Uterus (tissue), 2 donors: ENCODE measurements around the gene ZNF830.

Experiments used
- CTCF ChIP-seq, 4 experiments: fragments of 200-600 bp in 2 of 4; fragments of 450-650 bp in 2 of 4; sonication (generic) in 2 of 4; IDR thresholded peaks; one replicate each; pipeline ENCODE4 v1.5.1; 2016 to 2019; ENCODE audit warnings: antibody characterized with exemption in 4 of 4, mild to moderate bottlenecking in 2 of 4, moderate library complexity in 1 of 4
- POLR2A ChIP-seq, 2 donors: fragments of 450-650 bp; IDR thresholded peaks; one replicate each; pipeline ENCODE4 v1.6.1; 2016; ENCODE audit warnings: antibody characterized with exemption in 2 of 2, mild to moderate bottlenecking in 1 of 2, moderate library complexity in 1 of 2

DNA sequence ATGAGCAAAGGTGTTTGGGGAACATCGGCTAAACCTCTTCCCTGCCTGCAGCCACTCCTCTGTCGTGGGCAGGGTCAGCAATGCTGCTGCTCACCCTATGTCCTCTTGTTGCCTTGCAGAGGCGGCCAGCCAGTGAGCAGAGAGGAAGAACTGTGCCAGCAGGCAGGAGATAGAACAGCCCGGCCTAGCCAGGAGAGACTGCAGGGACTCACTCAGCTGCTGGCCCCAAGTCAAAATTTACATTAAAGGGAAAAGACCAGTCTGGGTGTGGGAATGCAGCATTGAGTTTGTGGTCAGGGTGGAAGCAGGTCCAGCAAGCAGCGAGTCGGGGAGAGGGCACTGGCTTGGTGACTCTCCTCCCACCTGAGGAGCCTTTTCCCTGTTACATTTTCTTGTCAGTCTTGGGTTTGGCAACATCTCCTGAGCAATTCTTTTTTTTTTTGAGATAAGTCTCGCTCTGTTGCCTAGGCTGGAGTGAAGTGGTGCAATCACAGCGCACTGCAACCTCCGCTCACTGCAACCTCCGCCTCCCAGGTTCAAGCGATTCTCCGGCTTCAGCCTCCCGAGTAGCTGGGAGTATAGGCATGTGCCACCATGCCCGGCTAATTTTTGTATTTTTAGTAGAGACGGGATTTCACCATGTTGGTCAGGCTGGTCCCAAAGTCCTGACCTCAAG lies 41.7 kb downstream of the ZNF830 start:
- TF ChIP-seq POLR2A (IDR thresholded peaks at IDR 0.05) (no peak), CTCF (IDR thresholded peaks at IDR 0.05) (no peak)
